Islet of Langerhans (tissue), 1 donor: ENCODE measurements around the gene DBT.

Source experiments
- FAIRE-seq: peaks from one replicate; lab custom pipeline; 2011; peaks lifted over from hg19 to GRCh38; lab: Jason Lieb, UNC

DBT gene

GRCh38 chr1:100187912-100188311, 61.7 kb downstream of the DBT start:
- FAIRE-seq, result no peak

GRCh38 chr1:100184536-100184935, 65.1 kb downstream of the DBT start:
- no peak for FAIRE-seq

- no peak for FAIRE-seq
Measured at GRCh38 chr1:100183370-100183769, 66.3 kb downstream of the DBT start.

GRCh38 chr1:100178091-100178490, 71.5 kb downstream of the DBT start, which contains the start of gene LRRC39:
TSS of gene LRRC39 (minus strand) at chr1:100178256. CDS start at chr1:100168516, 9,740 bp downstream.
- FAIRE-seq, result peak; percentile 47

DNA sequence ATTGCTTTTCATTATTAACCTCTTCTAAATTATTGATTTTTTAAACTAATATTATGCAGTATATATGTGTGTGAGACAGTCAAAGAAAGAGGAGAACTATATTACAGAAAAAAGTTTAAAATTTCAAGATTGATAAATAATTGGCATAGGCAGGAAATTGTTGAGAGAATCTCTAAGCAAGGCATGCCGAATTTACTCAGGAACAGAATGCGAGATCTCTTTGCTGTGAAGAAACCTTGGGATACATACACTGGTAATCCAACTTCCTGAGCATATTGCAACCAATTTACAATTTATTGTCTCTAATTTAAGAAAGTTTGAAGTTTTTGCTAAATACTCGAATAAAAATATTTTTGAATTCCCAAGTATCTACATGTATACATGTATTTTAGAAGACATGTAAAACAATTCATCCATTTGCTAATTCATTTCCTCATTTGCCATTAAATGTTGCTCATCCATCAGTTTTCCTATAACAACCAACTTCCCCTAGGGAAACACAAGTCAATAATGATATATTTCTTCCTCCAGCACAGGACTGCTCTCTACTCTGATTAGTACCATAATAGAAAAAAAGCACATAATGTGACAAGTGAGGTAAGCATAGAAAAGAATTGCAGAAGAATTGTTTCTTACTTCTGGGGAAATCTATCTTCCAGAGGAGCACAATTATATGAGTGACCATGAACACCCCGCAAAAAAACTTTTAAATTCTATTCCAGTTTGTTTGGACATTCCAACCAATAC, 72.2 kb downstream of the DBT start:
- no peak for FAIRE-seq

DNA sequence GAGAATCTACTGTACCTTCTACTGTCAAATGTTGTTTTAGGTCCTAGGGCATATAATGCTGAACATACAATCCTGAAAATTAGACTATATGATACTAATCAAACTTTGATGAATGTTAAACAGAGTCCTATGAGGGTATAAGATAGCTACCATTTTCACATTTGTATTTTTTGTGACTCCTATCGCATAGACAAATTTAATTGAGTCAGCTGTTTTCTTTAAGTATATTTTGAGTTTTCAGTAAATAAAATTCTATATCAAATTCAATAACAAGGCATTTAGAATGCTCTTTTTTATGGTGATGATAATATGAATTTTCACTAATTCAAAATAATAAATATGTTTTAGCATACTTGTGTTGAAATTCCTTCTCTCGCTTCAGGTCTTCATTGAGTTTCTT, 81.6 kb downstream of the DBT start:
- FAIRE-seq, result no peak

DNA sequence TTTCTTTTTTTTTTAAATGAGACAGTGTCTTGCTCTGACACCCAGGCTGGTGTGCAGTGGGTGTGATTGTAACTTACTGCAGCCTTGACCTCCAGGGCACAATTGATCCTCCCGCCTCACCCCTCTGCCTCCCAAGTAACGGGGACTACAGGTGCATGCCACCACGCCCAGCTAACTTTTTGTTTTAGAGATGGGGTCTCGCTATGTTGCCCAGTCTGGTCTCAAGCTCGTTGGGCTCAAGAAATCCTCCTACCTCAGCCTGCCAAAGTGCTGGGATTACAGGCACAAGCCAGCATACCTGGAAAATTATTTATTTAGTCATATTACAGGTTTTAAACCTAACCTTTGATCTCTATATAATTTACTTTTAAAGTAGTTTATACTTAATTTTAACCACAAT, 84.9 kb downstream of the DBT start:
- FAIRE-seq, result no peak

DNA sequence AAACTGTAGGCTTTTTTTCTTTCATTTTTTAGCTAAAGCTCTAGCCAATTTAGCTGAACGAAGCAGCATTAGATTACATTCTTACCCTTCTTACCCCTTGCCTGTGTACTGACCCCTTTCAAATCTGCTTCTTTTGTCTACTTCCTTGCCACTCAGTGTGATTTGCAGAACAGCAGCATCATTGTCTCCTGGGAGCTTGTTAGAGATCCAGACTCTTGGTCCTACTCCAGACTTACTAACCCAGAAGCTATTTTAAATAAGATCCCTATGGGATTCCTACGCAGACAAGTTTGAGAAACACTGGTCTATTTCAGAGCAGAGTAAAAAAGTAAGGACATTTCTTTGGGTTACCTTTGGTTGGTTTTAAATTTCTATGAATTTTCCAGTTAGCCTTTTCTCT, 85.4 kb downstream of the DBT start:
- FAIRE-seq, result no peak

- FAIRE-seq, result no peak
Measured at GRCh38 chr1:100162881-100163280, 86.8 kb downstream of the DBT start.

DNA sequence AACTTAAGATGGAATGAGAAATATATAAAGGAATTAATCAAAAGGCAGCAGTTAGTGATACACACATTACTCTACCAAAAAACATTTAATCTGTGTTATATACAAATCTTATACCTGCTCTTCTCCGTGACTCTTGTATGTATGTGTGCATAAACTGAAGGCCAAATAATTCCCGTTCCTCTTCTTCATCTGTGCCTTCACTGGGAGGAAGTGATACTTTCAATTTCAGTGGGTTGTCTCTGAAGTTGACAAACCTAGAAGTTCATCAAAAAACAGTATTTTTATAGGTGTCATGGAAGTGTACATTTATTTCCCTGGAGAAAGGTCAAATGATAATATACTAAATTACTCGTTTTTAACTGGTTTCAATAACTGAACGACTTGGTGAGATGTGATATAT, 97.4 kb downstream of the DBT start:
- FAIRE-seq, result no peak

GRCh38 chr1:100151679-100152078, 98.0 kb downstream of the DBT start:
- no peak for FAIRE-seq

DNA sequence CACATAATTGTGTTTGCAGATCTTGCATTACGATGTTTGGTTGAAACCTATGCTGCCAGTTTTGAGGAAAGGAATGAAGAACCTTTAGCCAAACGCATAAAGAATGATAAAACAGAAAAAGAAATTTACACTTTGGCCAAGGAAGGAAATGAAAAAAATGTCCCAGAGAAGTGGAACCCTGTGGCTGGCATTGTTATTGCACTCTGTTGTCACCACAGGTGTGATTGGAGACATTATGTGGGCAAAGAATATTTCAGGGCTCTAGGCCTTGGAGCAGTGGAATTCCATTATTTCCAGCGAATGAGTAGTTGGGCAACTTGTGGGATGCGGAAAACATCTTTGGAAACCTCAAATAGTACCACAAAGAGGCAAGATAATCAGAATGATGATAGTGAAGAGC, 101.8 kb downstream of the DBT start:
- FAIRE-seq, result no peak

DNA sequence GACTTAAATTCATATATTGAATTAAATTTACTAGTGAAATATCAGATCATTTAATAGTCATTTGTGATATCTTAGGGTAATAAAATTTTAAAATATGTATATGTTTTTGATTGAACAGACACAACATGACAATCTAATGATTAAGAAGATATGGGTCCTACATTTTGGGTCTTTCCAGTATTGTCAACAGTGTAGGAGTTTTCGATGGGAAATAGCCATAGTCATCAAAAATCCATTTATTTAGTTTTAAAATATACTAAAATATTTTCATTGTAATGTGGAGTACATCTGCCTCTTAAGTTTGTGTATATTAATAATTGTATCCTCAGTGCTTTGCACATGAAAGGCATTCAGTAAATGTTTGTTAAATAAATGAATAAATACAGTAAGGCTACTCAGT, 102.7 kb downstream of the DBT start:
- FAIRE-seq, result no peak

- no peak for FAIRE-seq
Measured at GRCh38 chr1:100145116-100145515, 104.5 kb downstream of the DBT start.

GRCh38 chr1:100142343-100142742, 107.3 kb downstream of the DBT start:
- no peak for FAIRE-seq

DNA sequence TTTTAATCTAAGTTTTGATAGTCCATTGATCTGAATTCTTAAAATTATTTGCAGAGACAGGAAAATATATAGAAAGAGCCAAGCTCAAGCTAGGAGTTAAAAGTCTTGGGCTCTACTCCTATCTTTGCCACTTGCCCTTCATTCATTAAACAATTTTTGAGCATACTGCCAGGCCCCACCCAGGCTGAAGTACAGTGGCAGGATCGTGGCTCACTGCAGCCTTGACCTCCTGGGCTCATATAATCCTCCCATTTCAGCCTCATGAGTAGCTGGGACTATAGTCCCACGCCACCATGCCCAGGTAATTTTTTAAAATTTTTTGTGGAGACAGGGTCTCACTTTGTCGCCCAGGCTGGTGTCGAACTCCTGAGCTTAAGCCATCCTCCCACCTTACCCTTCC, 108.4 kb downstream of the DBT start:
- FAIRE-seq, result no peak

GRCh38 chr1:100137602-100138001, 112.0 kb downstream of the DBT start:
- no peak for FAIRE-seq
